GM18909 (cell line): ENCODE measurements around the gene PTPRD.

Source experiments
- ATAC-seq: cut with Tn5 transposase; IDR thresholded peaks from one replicate; pipeline ENCODE4 v1.9.1; 2021; ENCODE audit warnings: mild to moderate bottlenecking; ENCODE audit not compliant: unreplicated experiment, poor library complexity

Gene PTPRD

GRCh38 chr9:8835291-8835690, 1777.5 kb downstream of the PTPRD start:
- ATAC-seq = no peak

DNA sequence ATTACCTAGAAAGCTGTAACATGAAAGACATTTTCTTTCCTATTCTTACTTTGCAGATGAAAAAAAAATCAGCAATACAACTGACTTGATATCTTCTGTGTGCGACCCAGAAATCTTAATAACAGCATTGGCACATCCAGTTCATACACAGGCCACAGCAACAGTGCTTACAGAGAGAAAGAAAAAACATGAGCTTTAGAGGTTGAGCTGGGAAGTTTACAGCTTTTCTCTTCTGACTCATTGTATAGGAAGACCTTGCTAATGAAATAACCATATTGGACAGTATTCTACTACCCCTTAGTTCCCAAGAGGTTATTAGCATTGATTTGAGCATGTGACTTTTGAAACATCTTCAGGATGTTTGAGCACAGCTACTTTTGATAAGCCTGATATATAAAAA, 1779.8 kb downstream of the PTPRD start:
- ATAC-seq = no peak

- no peak for ATAC-seq
Measured at GRCh38 chr9:8832386-8832785, 1780.4 kb downstream of the PTPRD start.

GRCh38 chr9:8831568-8831967, 1781.2 kb downstream of the PTPRD start:
- no peak for ATAC-seq

DNA sequence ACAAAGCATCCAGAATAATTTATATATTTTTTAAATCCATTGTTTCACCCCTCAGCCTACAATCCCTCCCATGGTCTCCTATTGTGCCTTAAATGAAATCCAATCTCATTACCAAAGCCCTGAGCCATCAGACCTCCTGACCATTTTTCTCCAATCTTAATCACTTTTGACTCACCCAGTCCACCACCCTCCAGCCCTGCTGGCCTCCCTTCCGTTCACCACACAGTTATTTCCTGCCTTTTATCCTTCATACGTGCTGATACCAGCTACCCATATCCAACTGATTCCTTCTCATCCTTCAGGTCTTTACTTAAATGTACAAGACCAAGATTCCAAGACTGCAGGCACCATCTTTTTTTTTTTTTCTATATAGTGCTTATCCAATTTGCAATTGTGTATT, 1786.5 kb downstream of the PTPRD start:
- ATAC-seq = no peak

GRCh38 chr9:8825585-8826147, 1787.1 kb downstream of the PTPRD start:
- ATAC-seq = no peak

DNA sequence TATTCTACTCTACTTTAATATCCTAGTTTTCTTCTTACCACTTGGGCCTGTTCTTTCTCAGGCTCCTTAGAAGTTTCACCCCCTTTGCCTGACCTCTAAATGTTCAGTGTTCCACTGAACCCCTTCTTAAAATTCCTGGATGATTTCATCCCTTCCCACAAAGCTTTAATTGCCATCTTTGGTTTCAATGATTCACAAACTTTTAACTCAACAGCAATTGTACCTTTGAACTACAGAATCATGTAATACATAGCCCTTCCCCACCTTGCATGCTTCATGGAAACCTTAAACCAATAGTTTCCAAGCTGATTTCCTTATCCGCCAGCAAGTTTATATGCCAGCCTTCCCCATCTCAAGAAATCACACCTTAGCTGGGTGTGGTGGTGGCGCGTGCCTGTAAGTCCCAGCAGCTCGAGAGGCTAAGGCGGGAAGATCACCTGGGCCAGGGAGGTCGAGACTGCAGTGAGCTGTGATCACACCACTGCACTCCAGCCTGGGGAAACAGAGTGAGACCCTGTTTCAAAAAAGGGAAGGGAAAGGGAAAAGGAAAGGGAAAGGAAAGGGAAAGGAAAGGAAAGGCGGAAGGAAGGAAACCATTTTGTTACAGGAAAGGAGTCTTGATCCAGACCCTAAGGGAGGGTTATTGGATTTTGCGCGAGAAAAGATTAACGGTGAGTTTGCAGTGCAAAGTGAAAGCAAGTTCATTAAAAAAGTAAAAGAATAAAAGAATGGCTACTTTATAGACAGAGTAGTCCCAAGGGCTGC, 1789.5 kb downstream of the PTPRD start:
- no peak for ATAC-seq

DNA sequence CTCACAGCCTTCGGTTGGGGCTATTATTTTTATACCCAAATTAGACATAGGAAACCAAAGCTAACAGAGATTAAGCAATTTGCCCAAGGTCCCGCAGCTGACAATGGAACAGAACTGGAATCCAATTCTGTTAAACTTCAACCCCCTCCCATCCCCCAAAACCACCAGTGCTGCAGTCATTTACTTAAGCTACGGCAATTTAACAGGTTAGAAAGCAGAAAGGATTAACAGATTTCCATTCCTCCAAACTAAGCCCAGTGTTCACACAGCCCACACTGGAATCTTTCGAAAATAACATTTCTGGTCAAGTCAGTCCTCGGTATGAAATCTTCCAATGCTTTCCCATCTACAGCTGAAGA, 1790.2 kb downstream of the PTPRD start:
- ATAC-seq = no peak

DNA sequence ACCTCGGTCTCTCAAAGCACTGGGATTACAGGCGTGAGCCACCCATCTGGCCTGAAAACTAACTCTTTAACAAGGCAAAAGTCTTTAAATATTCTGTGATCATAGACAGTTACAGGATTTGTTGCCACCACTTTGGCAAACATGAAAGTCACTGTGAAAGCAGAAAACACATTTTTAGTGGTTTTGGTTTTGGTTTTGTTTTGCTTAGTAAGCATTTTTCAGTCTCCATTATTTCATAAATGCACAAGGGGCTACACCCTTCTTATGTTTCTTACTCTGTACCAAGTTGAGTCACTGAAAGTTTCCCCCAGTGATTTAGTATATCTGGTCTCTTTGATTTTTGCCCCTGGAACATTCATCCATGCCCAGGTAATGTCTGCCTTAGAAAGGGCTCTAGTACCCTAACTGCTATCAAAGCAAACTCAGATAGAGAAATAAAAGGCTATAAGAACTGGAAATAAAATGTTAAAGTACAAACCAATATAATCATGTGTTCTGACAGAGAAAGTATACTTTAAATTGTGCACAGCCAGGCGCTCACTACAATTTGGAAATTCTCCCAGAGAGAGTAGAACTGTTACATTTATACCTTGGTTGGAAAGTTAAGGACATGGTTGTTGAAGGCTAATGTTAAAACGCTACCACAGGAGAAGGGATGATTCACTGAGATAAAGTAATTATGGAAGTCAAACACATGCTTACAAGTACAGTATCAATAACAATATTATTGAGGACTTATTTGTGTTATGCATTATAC, 1790.7 kb downstream of the PTPRD start:
- ATAC-seq = no peak

- ATAC-seq = no peak
Measured at GRCh38 chr9:8817335-8817734, 1795.5 kb downstream of the PTPRD start.

GRCh38 chr9:8816361-8816760, 1796.4 kb downstream of the PTPRD start:
- no peak for ATAC-seq

- no peak for ATAC-seq
Measured at GRCh38 chr9:8815931-8816330, 1796.9 kb downstream of the PTPRD start.

DNA sequence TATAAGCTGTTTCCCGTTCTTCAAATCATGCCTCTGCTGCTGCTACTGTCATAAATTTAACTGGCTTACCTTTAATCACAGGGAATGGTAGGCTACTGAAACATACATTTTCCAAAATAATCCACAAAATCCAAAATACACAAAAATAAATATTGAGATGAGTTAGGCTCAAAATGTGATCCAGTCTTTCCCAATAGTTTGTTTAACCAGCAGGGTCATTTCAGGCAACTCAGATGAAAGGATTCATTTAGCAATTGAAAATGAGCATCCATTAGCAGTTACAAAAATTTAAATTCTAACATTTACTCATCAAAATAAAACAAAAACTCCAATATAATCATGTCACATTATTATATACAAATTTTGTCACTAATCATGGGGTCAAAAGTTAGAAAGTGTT, 1797.6 kb downstream of the PTPRD start:
- no peak for ATAC-seq

GRCh38 chr9:8812888-8813287, 1799.9 kb downstream of the PTPRD start:
- no peak for ATAC-seq

GRCh38 chr9:8809741-8810140, 1803.1 kb downstream of the PTPRD start:
- ATAC-seq = no peak

GRCh38 chr9:8806150-8806549, 1806.7 kb downstream of the PTPRD start:
- no peak for ATAC-seq

- no peak for ATAC-seq
Measured at GRCh38 chr9:8804613-8805012, 1808.2 kb downstream of the PTPRD start.

DNA sequence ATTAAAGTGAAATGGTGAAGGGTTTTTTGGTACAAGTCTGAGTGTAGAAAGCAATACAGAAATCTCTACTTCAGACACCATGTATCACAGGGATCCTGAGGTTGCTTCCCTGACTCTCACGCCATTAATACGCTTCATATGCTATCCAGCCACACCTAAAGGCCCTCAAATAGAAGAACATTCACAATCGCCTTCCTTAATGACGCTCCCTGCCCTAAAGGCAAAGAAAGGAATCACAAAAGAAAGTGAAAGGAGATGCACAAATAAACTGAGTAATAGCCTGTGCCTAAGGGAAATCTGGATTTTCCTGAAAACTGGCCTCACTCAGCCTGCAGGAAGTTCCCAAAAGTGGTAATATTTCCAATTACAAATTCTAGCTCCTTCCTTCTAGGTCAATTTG, 1810.6 kb downstream of the PTPRD start:
- no peak for ATAC-seq

DNA sequence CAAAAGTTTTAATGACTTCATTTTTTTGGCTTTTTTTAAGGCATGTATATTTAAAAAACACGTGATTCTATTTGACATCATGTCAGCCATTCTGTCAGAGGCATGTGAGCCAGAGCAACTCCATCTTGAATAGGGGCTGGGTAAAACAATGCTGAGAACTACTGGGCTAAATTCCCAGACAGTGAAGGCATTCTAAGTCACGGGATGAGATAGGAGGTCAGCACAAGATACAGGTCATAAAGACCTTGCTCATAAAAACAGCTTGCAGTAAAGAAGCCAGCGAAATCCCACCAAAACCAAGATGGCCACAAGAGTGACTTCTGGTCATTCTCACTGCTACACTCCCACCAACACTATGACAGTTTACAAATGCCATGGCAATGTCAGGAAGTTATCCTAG, 1812.6 kb downstream of the PTPRD start:
- ATAC-seq = no peak

- no peak for ATAC-seq
Measured at GRCh38 chr9:8799615-8800014, 1813.2 kb downstream of the PTPRD start.

- no peak for ATAC-seq
Measured at GRCh38 chr9:8799206-8799605, 1813.6 kb downstream of the PTPRD start.

GRCh38 chr9:8784838-8785237, 1828.0 kb downstream of the PTPRD start:
- ATAC-seq = no peak
